GM23338 (cell line): ENCODE data around the gene TSC2.
"Not testable (repeated sequence)": the region's sequence is repeated elsewhere in the genome, so short reads cannot be mapped to it uniquely, and the experiment has no call there.

Source experiments
- CTCF ChIP-seq, 2 experiments: fragments of 200-600 bp in 1 of 2; sonication (generic) in 1 of 2; conservative IDR thresholded peaks; 2 replicates each; pipeline versions ENCODE4 v1.5.1 to v1.6.1; 2016 to 2017; ENCODE audit warnings: antibody characterized with exemption in 2 of 2, low read depth in 2 of 2, mild to moderate bottlenecking in 2 of 2, moderate library complexity in 1 of 2
- EZH2 ChIP-seq: fragments of 200-600 bp; sonication (generic); IDR thresholded peaks from one replicate; pipeline ENCODE4 v1.8.0; 2017; ENCODE audit warnings: antibody characterized with exemption, mild to moderate bottlenecking, low read depth; ENCODE audit not compliant: unreplicated experiment
- EZH2phosphoT487 ChIP-seq: fragments of 200-600 bp; sonication (generic); IDR thresholded peaks from one replicate; pipeline ENCODE4 v1.8.1; 2018; ENCODE audit warnings: antibody characterized with exemption; ENCODE audit not compliant: unreplicated experiment
- JUNB ChIP-seq: IDR thresholded peaks from one replicate; pipeline ENCODE4 v1.6.1; 2016; ENCODE audit warnings: antibody characterized with exemption; ENCODE audit not compliant: unreplicated experiment
- POLR2AphosphoS5 ChIP-seq: IDR thresholded peaks from 2 replicates; pipeline ENCODE4 v1.6.1; 2016; ENCODE audit warnings: antibody characterized with exemption, low read depth
- REST ChIP-seq: IDR thresholded peaks from one replicate; pipeline ENCODE4 v1.6.1; 2018; ENCODE audit warnings: antibody characterized with exemption; ENCODE audit not compliant: unreplicated experiment
- STAT1 ChIP-seq: IDR thresholded peaks from one replicate; pipeline ENCODE4 v1.6.1; 2016; ENCODE audit warnings: antibody characterized with exemption; ENCODE audit not compliant: unreplicated experiment

GRCh38 chr16:2114885-2115590 lies 67.3 kb downstream of the TSC2 start:
- TF ChIP-seq STAT1; CTCF (conservative IDR thresholded peaks at IDR 0.05; ENCODE audit: low read depth in 2 of 2); REST; EZH2; JUNB; POLR2AphosphoS5; EZH2phosphoT487: not testable (repeated sequence)
